HL-60 (cell line): ENCODE results near the gene FAM53B.

Source experiments
- DNase-seq, 2 experiments: peaks; one replicate each; pipeline ENCODE4 v3.0.0-alpha.2; 2010 to 2020; ENCODE audit warnings: low read depth in 1 of 2, low spot score in 1 of 2
- H3K27ac ChIP-seq: fragments of 250-450 bp; sonication (Bioruptor Pico); replicated peaks from 2 replicates; pipeline ENCODE4 v1.5.1; 2020; ENCODE audit warnings: mild to moderate bottlenecking, moderate library complexity
- H3K27me3 ChIP-seq: fragments of 250-450 bp; sonication (Bioruptor Pico); 2 replicates; pipeline ENCODE4 v1.5.1; 2021; ENCODE audit warnings: mild to moderate bottlenecking, moderate library complexity; ENCODE audit not compliant: insufficient read depth, poor library complexity, severe bottlenecking
- H3K4me3 ChIP-seq: replicated peaks from 2 replicates; pipeline ENCODE4 v1.5.1; 2011; ENCODE audit warnings: mild to moderate bottlenecking, control low read depth, low read length; ENCODE audit not compliant: insufficient read depth
- CTCF ChIP-seq: IDR thresholded peaks from one replicate; pipeline ENCODE4 v1.5.1; 2011; ENCODE audit warnings: low read length, control low read depth, inconsistent platforms; ENCODE audit not compliant: insufficient read depth
- GABPA ChIP-seq: IDR thresholded peaks from 2 replicates; pipeline ENCODE4 v1.6.1; 2012; ENCODE audit warnings: low read depth
- POLR2AphosphoS5 ChIP-seq: IDR thresholded peaks from 2 replicates; pipeline ENCODE4 v1.6.1; 2012; ENCODE audit warnings: low read depth
- REST ChIP-seq: IDR thresholded peaks from 2 replicates; pipeline ENCODE4 v1.6.1; 2012; ENCODE audit warnings: low read depth; ENCODE audit not compliant: insufficient replicate concordance
- SPI1 ChIP-seq: IDR thresholded peaks from 2 replicates; pipeline ENCODE4 v1.6.1; 2012; ENCODE audit warnings: low read depth, mild to moderate bottlenecking, borderline replicate concordance

FAM53B gene

GRCh38 chr10:124705381-124705740, 38.8 kb downstream of the FAM53B start:
- TF ChIP-seq CTCF (no peak), POLR2AphosphoS5 (no peak), GABPA (no peak), SPI1 (no peak), REST (no peak)
- Histone ChIP-seq H3K4me3 (no peak overlapping the region), H3K27ac (peak overlapping the region; percentile 72), H3K27me3 (no peaks in the 10 kb centered on the region)
- DNase-seq, result no peak

- Histone ChIP-seq H3K4me3 (no peak overlapping the region), H3K27me3 (no peaks in the 10 kb centered on the region), H3K27ac (peak overlapping the region; percentile 72)
- TF ChIP-seq CTCF (no peak), POLR2AphosphoS5 (no peak), GABPA (no peak), REST (no peak), SPI1 (no peak)
- peak in 1 of 2 experiments; percentile 77 for DNase-seq
These were observed 39.5 kb downstream of the FAM53B start for GRCh38 chr10:124704428-124705380.

- H3K4me3 ChIP-seq, result no peak overlapping the region
- no peaks in the 10 kb centered on the region for H3K27me3 ChIP-seq
- no peak for DNase-seq
- TF ChIP-seq SPI1, result no peak
- TF ChIP-seq GABPA, result no peak
- TF ChIP-seq CTCF, result no peak
- no peak for TF ChIP-seq REST
- TF ChIP-seq POLR2AphosphoS5, result no peak
- peak overlapping the region; percentile 72 for H3K27ac ChIP-seq
These were observed 40.3 kb downstream of the FAM53B start for GRCh38 chr10:124703778-124704427.
